ENCODE results near the gene CD276.

Gene CD276

DNA sequence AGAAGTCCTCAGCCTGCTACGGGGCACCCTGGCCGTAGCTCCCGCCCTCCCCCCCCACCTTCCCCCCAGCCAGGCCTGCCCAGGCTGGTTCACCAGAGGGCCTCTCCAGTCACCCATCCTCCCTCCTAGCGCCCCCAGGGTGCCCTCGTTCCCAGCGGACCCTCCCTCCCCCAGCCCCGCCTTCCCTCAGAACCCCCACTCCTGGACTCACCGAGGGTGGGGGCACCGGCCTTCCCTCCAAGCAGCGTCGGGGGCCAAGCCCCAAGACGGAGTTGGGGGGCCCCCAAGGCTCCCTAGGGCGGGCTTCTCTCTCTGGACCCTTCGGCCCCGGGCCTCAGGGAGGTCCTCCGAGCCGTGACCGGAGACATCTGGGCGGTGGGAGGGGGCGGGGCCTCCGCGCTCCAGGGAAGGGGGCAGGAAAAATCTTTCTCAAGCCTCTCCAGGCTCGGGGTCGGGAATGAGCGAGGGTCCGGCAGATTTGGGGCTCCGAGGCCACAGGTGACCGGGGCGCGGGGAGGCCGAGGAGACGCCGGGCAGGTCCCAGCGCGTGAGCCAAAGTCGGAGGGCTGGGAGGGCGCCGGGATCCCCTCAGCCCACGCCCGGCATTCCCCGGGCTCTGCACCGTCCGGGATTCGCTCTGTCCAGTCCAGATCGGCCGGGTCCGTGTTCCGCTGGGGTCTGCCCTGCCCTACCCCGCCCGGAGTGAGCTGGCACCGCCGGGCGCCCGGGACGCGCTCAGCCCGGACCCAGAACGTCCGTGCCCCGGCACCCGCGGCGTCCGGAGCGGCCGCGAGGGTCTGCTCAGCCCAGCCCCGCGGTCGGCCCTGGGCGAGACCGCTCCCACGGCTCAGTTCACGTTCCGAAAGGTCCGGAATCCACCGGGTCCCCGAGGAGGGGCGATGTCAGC lies 68.0 kb downstream of the CD276 start:
- Histone ChIP-seq H3K27me3 (replicated peaks; ENCODE audit: control insufficient read depth, insufficient read depth, low read length) (peaks cover 1% of the 10 kb centered on the region), H3K36me3 (ENCODE audit: control insufficient read depth, insufficient read depth, low read length) (no peaks in the 10 kb centered on the region), H3K4me3 (replicated peaks; ENCODE audit: low read depth, low read length) (no peak overlapping the region)
- TF ChIP-seq, protein P1, sequence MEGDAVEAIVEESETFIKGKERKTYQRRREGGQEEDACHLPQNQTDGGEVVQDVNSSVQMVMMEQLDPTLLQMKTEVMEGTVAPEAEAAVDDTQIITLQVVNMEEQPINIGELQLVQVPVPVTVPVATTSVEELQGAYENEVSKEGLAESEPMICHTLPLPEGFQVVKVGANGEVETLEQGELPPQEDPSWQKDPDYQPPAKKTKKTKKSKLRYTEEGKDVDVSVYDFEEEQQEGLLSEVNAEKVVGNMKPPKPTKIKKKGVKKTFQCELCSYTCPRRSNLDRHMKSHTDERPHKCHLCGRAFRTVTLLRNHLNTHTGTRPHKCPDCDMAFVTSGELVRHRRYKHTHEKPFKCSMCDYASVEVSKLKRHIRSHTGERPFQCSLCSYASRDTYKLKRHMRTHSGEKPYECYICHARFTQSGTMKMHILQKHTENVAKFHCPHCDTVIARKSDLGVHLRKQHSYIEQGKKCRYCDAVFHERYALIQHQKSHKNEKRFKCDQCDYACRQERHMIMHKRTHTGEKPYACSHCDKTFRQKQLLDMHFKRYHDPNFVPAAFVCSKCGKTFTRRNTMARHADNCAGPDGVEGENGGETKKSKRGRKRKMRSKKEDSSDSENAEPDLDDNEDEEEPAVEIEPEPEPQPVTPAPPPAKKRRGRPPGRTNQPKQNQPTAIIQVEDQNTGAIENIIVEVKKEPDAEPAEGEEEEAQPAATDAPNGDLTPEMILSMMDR (IDR thresholded peaks at IDR 0.05; ENCODE audit: insufficient read depth, low read length, poor library complexity, severe bottlenecking) = no peak
- no peak for DNase-seq (ENCODE audit: extremely low read depth, insufficient read length)

DNA sequence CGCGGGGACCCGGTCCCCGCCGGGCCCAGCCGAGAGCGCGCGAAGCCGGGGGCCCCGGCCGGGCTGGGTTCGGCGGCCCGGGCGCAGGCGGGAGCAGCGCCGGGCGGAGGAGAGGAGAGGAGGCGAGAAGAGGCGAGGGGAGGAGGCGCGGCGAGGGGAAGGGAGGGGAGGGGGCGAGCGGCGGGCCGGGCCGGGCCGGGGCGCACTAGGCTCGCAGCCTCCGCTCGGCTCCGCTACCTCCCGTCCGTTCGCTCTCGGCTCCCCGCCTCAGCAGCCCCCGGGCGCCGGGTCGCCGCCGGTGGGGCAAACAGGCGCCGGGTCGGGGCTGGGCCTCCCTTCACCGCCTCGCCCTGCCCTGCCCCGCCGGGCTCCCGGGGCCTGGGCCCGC lies 68.6 kb downstream of the CD276 start:
- DNase-seq (ENCODE audit: extremely low read depth, insufficient read length) = no peak

DNA sequence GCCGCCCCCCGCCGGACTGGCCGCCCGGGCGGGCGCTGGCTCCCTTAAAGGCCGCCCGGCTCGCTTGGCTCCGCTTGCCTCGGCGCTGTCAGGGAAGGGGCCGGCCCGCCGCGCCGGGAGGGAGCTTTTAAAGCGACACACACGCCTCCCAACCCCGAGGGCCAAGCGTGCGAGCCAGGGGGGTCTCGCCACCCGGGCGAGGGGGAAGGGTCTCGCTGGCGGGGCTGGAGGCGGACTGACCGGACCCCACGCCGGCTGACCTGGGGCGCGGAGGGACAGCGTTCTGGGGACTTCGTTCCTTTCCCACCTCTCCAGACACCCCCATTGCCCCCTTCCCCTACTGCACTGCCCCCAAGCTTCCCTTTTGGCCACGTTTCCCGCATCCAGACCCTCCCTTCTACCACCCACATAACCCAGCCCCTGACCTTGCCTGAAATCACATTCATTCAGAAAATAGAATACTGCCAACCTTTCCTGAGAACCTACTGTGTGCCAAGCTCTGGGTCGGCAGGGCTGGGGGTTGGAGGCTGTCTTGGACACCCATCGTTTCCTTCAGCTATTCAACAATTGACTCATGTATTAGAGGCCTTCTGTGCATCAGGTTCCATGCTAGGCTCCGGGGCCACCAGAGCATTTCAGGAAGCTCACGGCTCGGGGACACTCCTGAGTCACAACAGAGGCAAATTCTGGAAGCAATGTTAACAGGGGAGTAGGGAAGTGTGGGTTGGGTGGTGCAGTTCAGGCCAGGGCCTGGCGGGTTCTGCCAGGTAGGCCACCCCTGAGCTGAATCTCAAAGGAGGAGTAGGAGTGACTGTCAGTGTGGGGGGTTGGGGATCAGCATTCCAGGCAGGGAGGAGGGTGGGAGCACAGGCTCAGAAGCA lies 69.3 kb downstream of the CD276 start, which contains the start of gene INSYN1:
Gene INSYN1, minus strand, starts transcription at position 102 of the 881 bp plus-strand sequence. CDS start 2,221 bp downstream, outside the sequence.
- no peak for DNase-seq (ENCODE audit: extremely low read depth, insufficient read length)
- TF ChIP-seq, protein P1 (IDR thresholded peaks at IDR 0.05; ENCODE audit: insufficient read depth, low read length, poor library complexity, severe bottlenecking) = no peak
- H3K36me3 ChIP-seq (ENCODE audit: control insufficient read depth, insufficient read depth, low read length) = no peaks in the 10 kb centered on the region
- H3K27me3 ChIP-seq (replicated peaks; ENCODE audit: control insufficient read depth, insufficient read depth, low read length) = peaks cover 1% of the 10 kb centered on the region
- H3K4me3 ChIP-seq (replicated peaks; ENCODE audit: low read depth, low read length) = no peak within 1 kb of the TSS

More for the DNA sequence above, 68.6 kb downstream of the CD276 start:
- H3K36me3 ChIP-seq (ENCODE audit: control insufficient read depth, insufficient read depth, low read length) = no peaks in the 10 kb centered on the region
- TF ChIP-seq, protein P1 (IDR thresholded peaks at IDR 0.05; ENCODE audit: insufficient read depth, low read length, poor library complexity, severe bottlenecking) = no peak
- H3K27me3 ChIP-seq (replicated peaks; ENCODE audit: control insufficient read depth, insufficient read depth, low read length) = peaks cover 1% of the 10 kb centered on the region
- no peak overlapping the region for H3K4me3 ChIP-seq (replicated peaks; ENCODE audit: low read depth, low read length)

DNA sequence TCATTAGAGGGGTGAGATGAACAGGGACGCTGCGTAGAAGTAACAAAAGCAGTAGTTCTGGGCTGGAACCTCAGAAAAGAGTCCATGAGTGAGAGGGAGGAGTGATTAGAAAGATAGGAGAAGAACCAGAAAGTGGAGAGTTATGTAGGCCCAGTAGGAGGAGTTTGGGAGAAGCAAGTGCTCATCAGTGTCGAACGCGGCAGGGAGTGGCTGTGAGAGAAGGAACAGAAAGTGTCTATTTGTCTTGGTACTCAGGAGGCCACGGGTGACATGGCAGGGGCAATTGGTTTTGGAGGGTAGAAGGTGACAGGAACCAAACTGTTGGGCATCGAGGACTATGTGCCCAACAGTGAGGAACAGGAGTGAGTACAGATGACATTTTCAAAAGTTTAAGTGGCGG lies 70.3 kb downstream of the CD276 start:
- DNase-seq (ENCODE audit: extremely low read depth, insufficient read length) = no peak
- Histone ChIP-seq H3K4me3 (replicated peaks; ENCODE audit: low read depth, low read length) (no peak overlapping the region), H3K36me3 (ENCODE audit: control insufficient read depth, insufficient read depth, low read length) (no peaks in the 10 kb centered on the region), H3K27me3 (replicated peaks; ENCODE audit: control insufficient read depth, insufficient read depth, low read length) (peaks cover 3% of the 10 kb centered on the region)
- TF ChIP-seq, protein P1 (IDR thresholded peaks at IDR 0.05; ENCODE audit: insufficient read depth, low read length, poor library complexity, severe bottlenecking) = no peak

DNA sequence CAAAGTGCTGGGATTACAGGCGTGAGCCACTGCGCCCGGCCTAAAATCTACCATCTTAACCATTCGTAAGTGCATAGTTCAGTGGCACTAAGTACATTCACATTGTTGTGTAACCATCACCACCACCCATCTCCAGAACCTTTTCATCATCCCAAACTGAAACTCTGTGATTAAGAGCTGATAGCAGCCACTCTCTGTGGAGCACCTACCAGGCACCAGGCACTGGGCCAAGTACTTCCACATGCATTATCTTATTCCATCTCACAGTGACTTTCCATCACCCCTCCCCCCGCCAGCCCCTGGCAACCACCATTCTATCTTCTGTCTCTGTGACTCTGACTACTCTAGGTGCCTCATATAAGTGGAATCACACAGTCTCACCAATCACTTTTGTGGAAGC lies 71.3 kb downstream of the CD276 start:
- no peak for DNase-seq (ENCODE audit: extremely low read depth, insufficient read length)
- Histone ChIP-seq H3K4me3 (replicated peaks; ENCODE audit: low read depth, low read length) (no peak overlapping the region), H3K27me3 (replicated peaks; ENCODE audit: control insufficient read depth, insufficient read depth, low read length) (peaks cover 3% of the 10 kb centered on the region), H3K36me3 (ENCODE audit: control insufficient read depth, insufficient read depth, low read length) (no peaks in the 10 kb centered on the region)
- TF ChIP-seq, protein P1 (IDR thresholded peaks at IDR 0.05; ENCODE audit: insufficient read depth, low read length, poor library complexity, severe bottlenecking) = no peak
